ENCODE results near the gene HOXD13. TPM values are rescaled to one million over a fixed set of nuclear protein-coding genes. Genes with fewer than 3 reads are reported as not detected.
A peak's percentile ranks its signal among the peaks of the same experiment; 100 is the strongest.

Gene HOXD13
- total and polyA plus RNA-seq, 2 donors (not counting 1 experiment from before 2014, with no cell fraction given), result not detected

DNA sequence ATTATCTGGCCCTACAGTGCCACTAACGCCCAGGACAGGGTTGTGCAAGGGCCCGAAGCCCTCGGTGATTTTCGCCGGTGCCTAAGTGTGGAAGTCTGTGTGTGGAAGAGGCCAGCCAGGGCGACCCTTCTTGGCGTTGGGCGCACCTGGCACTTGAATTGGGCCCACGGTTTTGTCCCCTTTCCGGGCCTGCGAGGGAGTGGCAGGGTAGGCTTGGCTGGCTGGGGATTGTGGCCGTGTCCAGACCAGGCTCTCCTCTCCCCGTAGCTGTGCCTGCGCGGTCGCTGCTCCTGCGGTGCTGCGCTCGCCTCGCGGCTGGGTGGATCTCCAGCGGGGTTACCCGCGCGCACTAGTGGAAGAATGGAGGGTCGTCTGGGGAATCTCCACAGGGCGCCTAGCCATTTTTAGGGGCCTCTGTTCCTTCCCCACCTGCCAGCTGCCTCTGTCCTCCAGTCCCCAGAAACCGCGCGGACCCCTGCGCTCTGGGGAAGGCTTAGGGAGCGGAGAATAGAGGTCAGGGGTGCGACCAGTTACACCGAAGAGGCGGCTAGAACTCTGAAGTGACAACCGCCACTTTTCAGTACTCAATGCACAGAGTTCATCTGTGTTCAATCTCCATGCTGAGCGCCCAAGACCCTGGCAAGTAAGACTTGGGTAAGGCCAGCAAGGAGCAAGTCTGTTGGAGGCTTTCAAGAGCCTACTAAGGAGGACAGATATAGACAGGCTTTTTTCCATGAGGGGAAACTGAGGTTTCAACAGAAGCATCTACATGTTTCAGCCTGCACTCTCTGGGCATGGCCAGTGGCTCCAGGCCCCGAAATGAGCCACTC, 24.7 kb upstream of the HOXD13 start:
- no peaks in the 10 kb centered on the region for H3K79me2 ChIP-seq (ENCODE audit: control insufficient read depth, insufficient read depth, low read length)
- ATAC-seq (ENCODE audit: low read depth), result no peak
- 7% methylated on average over 35 of the region's 38 CpGs for WGBS (ENCODE audit: insufficient coverage)
- no peaks in the 10 kb centered on the region for H4K20me1 ChIP-seq (ENCODE audit: control insufficient read depth, insufficient read depth, low read length, poor library complexity, severe bottlenecking)
- peak overlapping the region; percentile 35 for H3K4me2 ChIP-seq (replicated peaks; ENCODE audit: low read depth, low read length, poor library complexity, severe bottlenecking)
- Mint-ChIP-seq H3K27me3 (peaks cover 68% of the 10 kb centered on the region), H3K27ac (no peak overlapping the region), H3K4me1 (peaks cover 7% of the 10 kb centered on the region), H3K4me3 (no peak overlapping the region), H3K9me3 (ENCODE audit: insufficient read depth) (no peaks in the 10 kb centered on the region)
- peaks cover 11 to 14% of the 10 kb centered on the region in 2 donors for H3K4me1 ChIP-seq (ENCODE audit: control insufficient read depth in 2 of 2, insufficient read depth in 2 of 2, low read length in 2 of 2)
- peak; percentile 7 for DNase-seq
- H3K36me3 ChIP-seq (replicated peaks in 1 of 2; ENCODE audit: control extremely low read depth in 1 of 2, control insufficient read depth in 1 of 2, extremely low read depth in 1 of 2, insufficient read depth in 2 of 2, low read length in 1 of 2), result no peaks in the 10 kb centered on the region
- H3K27me3 ChIP-seq (replicated peaks in 1 of 4; ENCODE audit: control extremely low read depth in 1 of 4, control insufficient read depth in 3 of 4, insufficient read depth in 4 of 4, low read length in 3 of 4), result peaks cover 1 to 68% (median 51%) of the 10 kb centered on the region in 4 experiments
- no peak overlapping the region for H3K4me3 ChIP-seq (ENCODE audit: control extremely low read depth in 1 of 5, extremely low read depth in 1 of 5, insufficient read depth in 1 of 5, low read depth in 2 of 5, low read length in 4 of 5)
- no peak overlapping the region for H2AFZ ChIP-seq (ENCODE audit: insufficient read depth, low read depth, low read length, poor library complexity, severe bottlenecking)
- H3K9me3 ChIP-seq (ENCODE audit: control extremely low read depth in 1 of 3, control insufficient read depth in 2 of 3, insufficient read depth in 1 of 3, low read length in 2 of 3), result peaks cover 0 to 31% (median 0%) of the 10 kb centered on the region in 3 donors
- POLR2A ChIA-PET, result no interaction called here
- intact Hi-C loops (cut with micrococcal nuclease), result no loop called here
- H3K9ac ChIP-seq (ENCODE audit: low read length), result no peak overlapping the region
- TF ChIP-seq CTCF (IDR thresholded peaks at IDR 0.05), result no peak
- TF ChIP-seq EZH2 (IDR thresholded peaks at IDR 0.05; ENCODE audit: borderline replicate concordance, insufficient read depth, low read depth, low read length, poor library complexity, severe bottlenecking), result no peak
- H3K27ac ChIP-seq (ENCODE audit: low read length in 2 of 2), result no peak overlapping the region
- CTCF ChIA-PET, result no interaction called here

- Histone ChIP-seq H3K4me3 (ENCODE audit: control extremely low read depth in 1 of 5, extremely low read depth in 1 of 5, insufficient read depth in 1 of 5, low read depth in 2 of 5, low read length in 4 of 5) (no peak overlapping the region), H2AFZ (ENCODE audit: insufficient read depth, low read depth, low read length, poor library complexity, severe bottlenecking) (no peak overlapping the region), H4K20me1 (ENCODE audit: control insufficient read depth, insufficient read depth, low read length, poor library complexity, severe bottlenecking) (no peaks in the 10 kb centered on the region), H3K9me3 (ENCODE audit: control extremely low read depth in 1 of 3, control insufficient read depth in 2 of 3, insufficient read depth in 1 of 3, low read length in 2 of 3) (peaks cover 0 to 33% (median 0%) of the 10 kb centered on the region in 3 donors), H3K36me3 (replicated peaks in 1 of 2; ENCODE audit: control extremely low read depth in 1 of 2, control insufficient read depth in 1 of 2, extremely low read depth in 1 of 2, insufficient read depth in 2 of 2, low read length in 1 of 2) (no peaks in the 10 kb centered on the region), H3K27me3 (replicated peaks in 1 of 4; ENCODE audit: control extremely low read depth in 1 of 4, control insufficient read depth in 3 of 4, insufficient read depth in 4 of 4, low read length in 3 of 4) (peaks cover 1 to 74% (median 56%) of the 10 kb centered on the region in 4 experiments), H3K4me1 (ENCODE audit: control insufficient read depth in 2 of 2, insufficient read depth in 2 of 2, low read length in 2 of 2) (peaks cover 11 to 15% of the 10 kb centered on the region in 2 donors), H3K27ac (ENCODE audit: low read length in 2 of 2) (no peak overlapping the region), H3K79me2 (ENCODE audit: control insufficient read depth, insufficient read depth, low read length) (no peaks in the 10 kb centered on the region), H3K9ac (ENCODE audit: low read length) (no peak overlapping the region), H3K4me2 (replicated peaks; ENCODE audit: low read depth, low read length, poor library complexity, severe bottlenecking) (no peak overlapping the region)
- peaks cover 7% of the 10 kb centered on the region for H3K4me1 Mint-ChIP-seq
- H3K4me3 Mint-ChIP-seq, result no peak overlapping the region
- peaks cover 72% of the 10 kb centered on the region for H3K27me3 Mint-ChIP-seq
- ChIA-PET CTCF (no interaction called here), POLR2A (no interaction called here)
- ATAC-seq (ENCODE audit: low read depth) (no peak), DNase-seq (no peak)
- intact Hi-C loops (cut with micrococcal nuclease), result no loop called here
- 12% methylated on average over 30 of the region's 30 CpGs for WGBS (ENCODE audit: insufficient coverage)
- H3K27ac Mint-ChIP-seq, result no peak overlapping the region
- no peaks in the 10 kb centered on the region for H3K9me3 Mint-ChIP-seq (ENCODE audit: insufficient read depth)
- TF ChIP-seq EZH2 (IDR thresholded peaks at IDR 0.05; ENCODE audit: borderline replicate concordance, insufficient read depth, low read depth, low read length, poor library complexity, severe bottlenecking), result no peak
- no peak for TF ChIP-seq CTCF (IDR thresholded peaks at IDR 0.05)
Measured at GRCh38 chr2:176068419-176068832, 24.1 kb upstream of the HOXD13 start.

All from B cell (primary cell).